HG03442 (cell line): ENCODE results near the gene RUSC1.
"Not testable (repeated sequence)": the region's sequence is repeated elsewhere in the genome, so short reads cannot be mapped to it uniquely, and the experiment has no call there.

Source experiments
- ATAC-seq: cut with Tn5 transposase; IDR thresholded peaks from one replicate; pipeline ENCODE4 v1.9.1; 2021; ENCODE audit warnings: mild to moderate bottlenecking, moderate library complexity; ENCODE audit not compliant: unreplicated experiment

Gene RUSC1

GRCh38 chr1:155320661-155321617, at the start of gene RUSC1:
TSS of gene RUSC1 (plus strand) at chr1:155320894. CDS start at chr1:155321774, 880 bp downstream.
- no peak for ATAC-seq

GRCh38 chr1:155272466-155273342, 48.0 kb upstream of the RUSC1 start:
- ATAC-seq: peak; percentile 17

GRCh38 chr1:155273343-155274245, 47.1 kb upstream of the RUSC1 start, which contains the start of gene CLK2:
TSS of gene CLK2 (minus strand) at chr1:155273504. CDS start at chr1:155270977, 2,527 bp downstream.
- ATAC-seq: peak; percentile 76

GRCh38 chr1:155277070-155277901, 43.4 kb upstream of the RUSC1 start, which contains the start of gene HCN3:
TSS of gene HCN3 (plus strand) at chr1:155277463. CDS start at chr1:155277591, 128 bp downstream.
- ATAC-seq: peak; percentile 57

GRCh38 chr1:155277902-155278688, 42.6 kb upstream of the RUSC1 start:
- no peak for ATAC-seq

GRCh38 chr1:155278689-155279160, 42.0 kb upstream of the RUSC1 start:
- no peak for ATAC-seq

GRCh38 chr1:155279268-155279667, 41.4 kb upstream of the RUSC1 start:
- ATAC-seq: no peak

GRCh38 chr1:155282488-155283091, 38.1 kb upstream of the RUSC1 start:
- ATAC-seq: no peak

GRCh38 chr1:155284476-155284875, 36.2 kb upstream of the RUSC1 start:
- ATAC-seq: no peak

GRCh38 chr1:155285063-155285462, 35.6 kb upstream of the RUSC1 start:
- no peak for ATAC-seq

- ATAC-seq: no peak
Observed at GRCh38 chr1:155285631-155286044, 35.1 kb upstream of the RUSC1 start.

GRCh38 chr1:155286544-155286943, 34.1 kb upstream of the RUSC1 start:
- ATAC-seq: no peak

GRCh38 chr1:155287987-155288543, 32.6 kb upstream of the RUSC1 start:
- ATAC-seq: no peak

- ATAC-seq: not testable (repeated sequence)
Observed at GRCh38 chr1:155291006-155291405, 29.7 kb upstream of the RUSC1 start.

- ATAC-seq: no peak
Observed at GRCh38 chr1:155293086-155293749, 27.5 kb upstream of the RUSC1 start.

GRCh38 chr1:155294520-155295182, 26.0 kb upstream of the RUSC1 start:
- no peak for ATAC-seq
